MM.1S (cell line): ENCODE results near the gene PDZRN4.
A peak's percentile ranks its signal among the peaks of the same experiment; 100 is the strongest.

ENCODE experiments used
- DNase-seq: peaks from one replicate; pipeline ENCODE4 v3.0.0-alpha.2; 2015
- H2AFZ ChIP-seq: fragments of 300-600 bp; sonication (generic); 2 replicates; pipeline ENCODE4 v1.6.0; 2016; ENCODE audit warnings: antibody characterized with exemption, low read length
- H3F3A ChIP-seq: fragments of 300-600 bp; sonication (generic); 2 replicates; pipeline ENCODE4 v1.6.1; 2016; ENCODE audit warnings: mild to moderate bottlenecking, antibody characterized with exemption, low read length, moderate library complexity, mixed read lengths; ENCODE audit not compliant: insufficient read depth
- H3K27ac ChIP-seq: fragments of 300-600 bp; sonication (generic); 2 replicates; pipeline ENCODE4 v1.5.1; 2016; ENCODE audit warnings: mild to moderate bottlenecking, low read length
- H3K27me3 ChIP-seq: fragments of 300-600 bp; sonication (generic); replicated peaks from 2 replicates; pipeline ENCODE4 v1.6.0; 2016; ENCODE audit warnings: low read length; ENCODE audit not compliant: insufficient read depth
- H3K36me3 ChIP-seq: fragments of 300-600 bp; sonication (generic); replicated peaks from 2 replicates; pipeline ENCODE4 v1.6.1; 2016; ENCODE audit warnings: mild to moderate bottlenecking, low read length, mixed read lengths; ENCODE audit not compliant: insufficient read depth
- H3K4me1 ChIP-seq: fragments of 300-600 bp; sonication (generic); 2 replicates; pipeline ENCODE4 v1.6.1; 2016; ENCODE audit warnings: low read length, mixed read lengths
- H3K4me2 ChIP-seq: fragments of 300-600 bp; sonication (generic); 2 replicates; pipeline ENCODE4 v1.6.0; 2016; ENCODE audit warnings: low read depth, low read length
- H3K4me3 ChIP-seq: fragments of 300-600 bp; sonication (generic); 2 replicates; pipeline ENCODE4 v1.5.1; 2016; ENCODE audit warnings: low read length, mixed read lengths
- H3K79me2 ChIP-seq: fragments of 300-600 bp; sonication (generic); 2 replicates; pipeline ENCODE4 v1.6.1; 2016; ENCODE audit warnings: mixed run types, low read length, mixed read lengths
- H3K9ac ChIP-seq: fragments of 300-600 bp; sonication (generic); 2 replicates; pipeline ENCODE4 v1.6.1; 2016; ENCODE audit warnings: low read length, mixed read lengths
- H3K9me2 ChIP-seq: fragments of 300-600 bp; sonication (generic); replicated peaks from 2 replicates; pipeline ENCODE4 v1.6.1; 2016; ENCODE audit warnings: mild to moderate bottlenecking, low read length, mixed read lengths; ENCODE audit not compliant: insufficient read depth
- H3K9me3 ChIP-seq: fragments of 300-600 bp; sonication (generic); replicated peaks from 2 replicates; pipeline ENCODE4 v1.6.1; 2016; ENCODE audit warnings: mild to moderate bottlenecking, low read length, mixed read lengths; ENCODE audit not compliant: insufficient read depth
- H4K20me1 ChIP-seq: fragments of 300-600 bp; sonication (generic); 2 replicates; pipeline ENCODE4 v1.6.1; 2016; ENCODE audit warnings: mild to moderate bottlenecking, low read length, moderate library complexity, mixed read lengths; ENCODE audit not compliant: insufficient read depth
- EZH2 ChIP-seq: fragments of 300-600 bp; sonication (generic); optimal IDR thresholded peaks from 2 replicates; pipeline ENCODE3; 2017; ENCODE audit warnings: low read depth, mild to moderate bottlenecking, antibody characterized with exemption, low read length, mixed read lengths
- EZH2phosphoT487 ChIP-seq: fragments of 300-600 bp; sonication (generic); IDR thresholded peaks from 2 replicates; pipeline ENCODE4 v1.6.1; 2018; ENCODE audit warnings: antibody characterized with exemption, low read length
- TF ChIP-seq, protein P1 (sequence below): fragments of 300-600 bp; sonication (generic); IDR thresholded peaks from 2 replicates; pipeline ENCODE4 v1.5.1; 2016; ENCODE audit warnings: antibody characterized with exemption, low read length, mixed read lengths

PDZRN4 gene

GRCh38 chr12:41510470-41510869 is 322.4 kb downstream of the PDZRN4 start:
- TF ChIP-seq EZH2 (no peak), EZH2phosphoT487 (no peak)
- TF ChIP-seq, protein P1, sequence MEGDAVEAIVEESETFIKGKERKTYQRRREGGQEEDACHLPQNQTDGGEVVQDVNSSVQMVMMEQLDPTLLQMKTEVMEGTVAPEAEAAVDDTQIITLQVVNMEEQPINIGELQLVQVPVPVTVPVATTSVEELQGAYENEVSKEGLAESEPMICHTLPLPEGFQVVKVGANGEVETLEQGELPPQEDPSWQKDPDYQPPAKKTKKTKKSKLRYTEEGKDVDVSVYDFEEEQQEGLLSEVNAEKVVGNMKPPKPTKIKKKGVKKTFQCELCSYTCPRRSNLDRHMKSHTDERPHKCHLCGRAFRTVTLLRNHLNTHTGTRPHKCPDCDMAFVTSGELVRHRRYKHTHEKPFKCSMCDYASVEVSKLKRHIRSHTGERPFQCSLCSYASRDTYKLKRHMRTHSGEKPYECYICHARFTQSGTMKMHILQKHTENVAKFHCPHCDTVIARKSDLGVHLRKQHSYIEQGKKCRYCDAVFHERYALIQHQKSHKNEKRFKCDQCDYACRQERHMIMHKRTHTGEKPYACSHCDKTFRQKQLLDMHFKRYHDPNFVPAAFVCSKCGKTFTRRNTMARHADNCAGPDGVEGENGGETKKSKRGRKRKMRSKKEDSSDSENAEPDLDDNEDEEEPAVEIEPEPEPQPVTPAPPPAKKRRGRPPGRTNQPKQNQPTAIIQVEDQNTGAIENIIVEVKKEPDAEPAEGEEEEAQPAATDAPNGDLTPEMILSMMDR, result no peak
- Histone ChIP-seq H3K36me3 (no peaks in the 10 kb centered on the region), H3K9ac (no peak overlapping the region), H3K79me2 (no peaks in the 10 kb centered on the region), H2AFZ (no peak overlapping the region), H3K27ac (no peak overlapping the region), H3K4me3 (no peak overlapping the region), H3K9me3 (no peaks in the 10 kb centered on the region), H3K9me2 (no peaks in the 10 kb centered on the region), H4K20me1 (no peaks in the 10 kb centered on the region), H3K27me3 (no peaks in the 10 kb centered on the region), H3F3A (no peaks in the 10 kb centered on the region), H3K4me2 (0 out of 2 replicates have a peak overlapping the region, but pooled peaks have one; percentile 5), H3K4me1 (peaks cover 14% of the 10 kb centered on the region; the same call in 1 of the 2 replicates)
- DNase-seq, result no peak

GRCh38 chr12:41511247-41511646 is 323.1 kb downstream of the PDZRN4 start:
- DNase-seq, result no peak
- H3K9me2 ChIP-seq, result no peaks in the 10 kb centered on the region
- TF ChIP-seq, protein P1, result no peak
- TF ChIP-seq EZH2phosphoT487 (no peak), EZH2 (no peak)
- no peaks in the 10 kb centered on the region for H3K9me3 ChIP-seq
- no peak overlapping the region for H3K4me2 ChIP-seq
- no peak overlapping the region for H2AFZ ChIP-seq
- H3K9ac ChIP-seq, result no peak overlapping the region
- H3K4me3 ChIP-seq, result no peak overlapping the region
- no peaks in the 10 kb centered on the region for H3F3A ChIP-seq
- no peaks in the 10 kb centered on the region for H4K20me1 ChIP-seq
- H3K79me2 ChIP-seq, result no peaks in the 10 kb centered on the region
- no peaks in the 10 kb centered on the region for H3K27me3 ChIP-seq
- no peak overlapping the region for H3K27ac ChIP-seq
- H3K4me1 ChIP-seq, result peaks cover 14% of the 10 kb centered on the region; the same call in 1 of the 2 replicates
- H3K36me3 ChIP-seq, result no peaks in the 10 kb centered on the region

- no peaks in the 10 kb centered on the region for H3F3A ChIP-seq
- H3K27me3 ChIP-seq, result no peaks in the 10 kb centered on the region
- no peak overlapping the region for H3K27ac ChIP-seq
- no peak overlapping the region for H3K4me2 ChIP-seq
- no peak overlapping the region for H3K9ac ChIP-seq
- H3K79me2 ChIP-seq, result no peaks in the 10 kb centered on the region
- no peaks in the 10 kb centered on the region for H4K20me1 ChIP-seq
- no peaks in the 10 kb centered on the region for H3K9me3 ChIP-seq
- H3K4me3 ChIP-seq, result no peak overlapping the region
- H2AFZ ChIP-seq, result no peak overlapping the region
- H3K4me1 ChIP-seq, result peaks cover 14% of the 10 kb centered on the region; the same call in 1 of the 2 replicates
- TF ChIP-seq EZH2phosphoT487, result no peak
- TF ChIP-seq EZH2, result no peak
- TF ChIP-seq, protein P1, result no peak
- no peaks in the 10 kb centered on the region for H3K36me3 ChIP-seq
- DNase-seq, result no peak
- no peaks in the 10 kb centered on the region for H3K9me2 ChIP-seq
These were observed 324.4 kb downstream of the PDZRN4 start for GRCh38 chr12:41512497-41512896.
